Cardiac septum (tissue), 1 donor: Measurements from ENCODE around the gene PTK6. TPM values are rescaled to one million over a fixed set of nuclear protein-coding genes. Genes with fewer than 3 reads are reported as not detected.
"Not testable (repeated sequence)": the region's sequence is repeated elsewhere in the genome, so short reads cannot be mapped to it uniquely, and the experiment has no call there.

ENCODE experiments used
- DNase-seq: peaks from one replicate; pipeline ENCODE4 v3.0.0-alpha.2; 2020; ENCODE audit warnings: low spot score
- intact Hi-C: fragments of 100-400 bp; cut with DNase I; formaldehyde crosslinking; loops from one replicate; pipeline ENCODE4 v1.14.0; 2022
- long read RNA-seq: library from polyadenylated mRNA; unstranded; transcript quantifications from one replicate; pipeline ENCODE4 v2.0.0, GENCODE V29; 2021
- total RNA-seq: library from RNA; stranded (reverse); fragmentation: NEBNext Ultra II Directional; extraction: Animal tissue kit (Norgen Biotek cat#: 25700); gene quantifications from one replicate; pipeline ENCODE4 v1.2.1, GENCODE V29; 2021
- donor health status: DM: no; HTN: no; CAD: no.

The PTK6 gene
- total RNA-seq = not detected
- long read RNA-seq, partial matches to known transcripts = 0 of 1 reads
- long read RNA-seq, other reads (novel, unspliced or antisense) = 1 of 1 reads

DNA sequence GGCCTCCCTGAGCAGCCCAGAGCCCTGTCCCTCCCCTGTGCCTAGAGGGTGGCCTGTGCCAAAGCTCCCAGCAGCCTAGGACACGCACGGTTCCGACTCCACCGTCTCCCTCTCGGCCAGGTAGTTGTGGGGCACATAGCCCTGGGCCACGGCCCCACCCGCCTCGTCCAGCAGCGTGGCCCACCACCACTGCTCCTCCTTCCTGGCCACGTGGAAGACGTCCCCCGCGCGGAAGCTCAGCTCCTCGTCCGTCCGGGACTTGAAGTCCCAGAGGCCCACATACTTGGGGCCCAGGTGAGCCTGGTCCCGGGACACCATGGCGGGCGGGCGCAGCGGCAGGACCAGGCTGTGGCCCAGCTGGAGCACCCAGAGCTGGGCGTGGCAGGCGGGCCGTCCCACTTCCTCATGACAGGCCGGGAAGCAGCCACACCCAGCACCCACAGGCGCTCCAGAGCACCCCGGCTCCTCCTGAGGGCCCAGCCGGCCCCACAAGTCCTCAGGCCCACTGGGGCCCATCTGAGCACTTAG is at the start of gene PTK6:
Gene PTK6 (minus strand): TSS at position 380 of the 528 bp plus-strand sequence. CDS start 62 bp downstream, at position 318.
- DNase-seq = no peak
- intact Hi-C loops = loop anchor here (2.0 to 10.0 kb wide), 4 partner anchors 75 to 585 kb away; partner anchors contain the start of genes ABHD16B and TPD52L2

DNA sequence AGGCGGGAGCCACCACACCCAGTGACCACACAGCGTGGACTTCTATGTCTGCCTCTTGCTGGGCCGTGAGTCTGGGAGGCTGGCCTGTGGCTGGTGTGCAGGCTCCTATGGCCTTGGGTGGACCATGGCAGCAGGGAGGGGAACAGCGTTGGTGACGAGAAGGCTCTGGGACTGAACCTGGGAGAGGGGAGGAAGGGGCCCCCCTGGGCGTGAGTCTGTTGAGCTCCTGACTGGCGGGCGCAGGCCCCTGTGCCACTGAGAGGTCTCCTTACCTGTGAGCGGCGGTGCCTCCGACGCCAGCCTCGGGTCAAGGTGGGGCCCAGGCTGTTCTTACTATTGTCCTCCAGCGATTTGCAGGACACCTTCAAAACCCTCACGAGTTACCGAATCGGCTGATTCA is 49.6 kb upstream of the PTK6 start:
- no peak for DNase-seq
- intact Hi-C loops = no loop called here

DNA sequence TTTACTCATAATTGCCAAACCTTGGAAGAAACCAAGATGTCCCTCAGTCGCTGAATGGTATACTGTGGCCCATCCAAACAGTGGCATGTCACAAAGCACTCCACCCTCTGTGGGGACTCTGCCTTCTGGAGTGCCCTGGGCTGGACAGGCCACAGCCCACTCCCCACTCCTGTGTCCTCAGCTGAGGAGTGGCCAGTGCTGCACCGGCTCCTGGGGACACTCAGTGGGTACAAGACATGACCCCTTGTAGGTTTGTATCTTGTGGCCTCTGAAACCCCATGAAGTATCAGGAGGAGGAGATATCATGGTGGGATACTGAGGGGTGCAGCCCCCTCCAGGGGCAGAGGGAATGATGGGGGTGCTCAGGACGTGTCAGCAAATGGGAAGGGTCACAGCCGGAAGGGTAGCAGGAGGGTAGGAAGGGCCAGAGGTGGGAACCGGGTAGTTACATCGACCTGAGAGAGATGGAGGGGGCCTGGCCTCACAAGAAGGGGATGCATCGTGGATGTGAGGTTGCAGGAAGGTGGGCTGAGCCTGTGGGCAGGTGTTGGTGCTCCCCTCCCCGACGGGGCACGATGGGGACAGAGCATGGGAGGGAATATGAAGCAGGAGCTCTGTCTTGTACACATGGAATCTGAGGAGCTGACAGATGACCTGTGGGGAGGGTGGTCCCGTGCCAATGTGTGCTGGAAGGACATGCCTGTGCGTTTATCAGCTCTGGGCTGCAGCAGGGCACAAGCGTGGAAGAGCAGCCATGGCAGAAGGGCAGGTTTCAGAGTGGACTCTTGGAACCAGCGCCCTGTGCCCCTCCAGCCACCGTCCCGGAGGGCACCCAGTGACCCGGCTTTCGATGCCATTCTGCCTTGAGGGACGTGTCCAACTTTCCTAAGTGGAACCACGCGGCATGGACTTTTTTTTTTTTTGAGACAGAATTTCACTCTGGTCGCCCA is 48.7 kb upstream of the PTK6 start:
- DNase-seq = no peak
- intact Hi-C loops = no loop called here

DNA sequence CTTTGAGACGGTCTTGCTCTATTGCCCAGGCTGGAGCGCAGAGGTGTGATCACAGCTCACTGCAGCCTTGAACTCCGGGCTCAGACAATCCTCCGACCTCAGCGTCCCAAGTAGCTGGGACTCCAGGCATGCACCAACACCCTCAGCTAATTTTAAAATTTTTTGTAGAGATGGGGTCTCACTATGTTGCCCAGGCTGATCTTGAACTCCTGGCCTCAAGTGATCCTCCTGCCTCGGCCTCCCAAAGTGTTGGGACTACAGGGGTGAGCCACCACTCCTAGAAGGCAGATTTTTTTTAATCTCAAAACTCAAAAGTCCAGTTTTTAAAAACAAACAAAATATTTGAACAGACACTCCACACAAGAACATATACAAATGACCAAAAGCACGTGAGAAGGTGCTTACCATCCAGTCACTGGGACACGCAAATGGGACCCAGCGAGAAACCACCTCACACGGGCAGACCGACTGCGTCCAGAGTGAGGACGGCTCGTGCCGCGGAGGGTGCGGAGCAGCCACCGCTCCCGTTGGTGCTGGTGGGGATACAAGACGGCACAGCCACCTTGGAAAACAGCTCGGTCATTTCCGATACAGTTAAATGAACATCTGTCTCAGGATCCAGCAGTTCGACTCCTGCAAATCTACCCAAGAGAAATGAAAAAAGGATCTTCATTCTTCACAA is 45.3 kb upstream of the PTK6 start:
- intact Hi-C loops = no loop called here
- no peak for DNase-seq

DNA sequence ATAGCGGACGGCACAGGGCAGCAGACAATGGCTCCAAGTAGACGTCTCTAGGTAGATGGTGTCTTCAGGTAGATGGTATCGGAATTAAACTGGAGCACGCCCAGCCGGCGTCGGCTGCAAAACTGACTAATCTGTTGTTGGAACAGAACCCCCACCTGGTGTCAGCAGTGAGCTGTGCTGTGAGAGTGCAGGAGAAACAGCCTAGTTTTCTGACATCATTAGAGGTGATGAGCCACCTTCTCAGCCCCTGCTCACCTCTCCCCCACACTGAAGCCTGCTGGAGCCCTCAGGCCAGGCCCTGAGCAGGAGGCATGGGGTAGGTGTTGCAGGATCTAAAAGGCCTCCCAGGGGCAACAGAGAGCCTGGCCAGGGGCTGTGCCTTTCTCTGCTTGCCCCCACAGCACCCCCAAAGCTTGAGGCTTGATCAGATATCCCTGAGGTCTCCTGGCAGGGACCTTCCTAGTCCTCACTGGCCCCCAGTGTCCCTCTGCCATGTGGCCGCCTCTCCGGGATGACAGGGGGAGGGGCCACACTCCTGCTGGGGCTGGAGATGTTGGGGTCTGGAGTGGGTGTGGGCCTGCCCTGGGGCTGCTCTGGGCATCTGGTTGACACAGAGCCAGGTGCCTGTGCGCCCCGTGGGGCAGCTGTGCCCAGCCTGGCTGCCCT is 43.8 kb upstream of the PTK6 start:
- intact Hi-C loops = no loop called here
- DNase-seq = no peak

DNA sequence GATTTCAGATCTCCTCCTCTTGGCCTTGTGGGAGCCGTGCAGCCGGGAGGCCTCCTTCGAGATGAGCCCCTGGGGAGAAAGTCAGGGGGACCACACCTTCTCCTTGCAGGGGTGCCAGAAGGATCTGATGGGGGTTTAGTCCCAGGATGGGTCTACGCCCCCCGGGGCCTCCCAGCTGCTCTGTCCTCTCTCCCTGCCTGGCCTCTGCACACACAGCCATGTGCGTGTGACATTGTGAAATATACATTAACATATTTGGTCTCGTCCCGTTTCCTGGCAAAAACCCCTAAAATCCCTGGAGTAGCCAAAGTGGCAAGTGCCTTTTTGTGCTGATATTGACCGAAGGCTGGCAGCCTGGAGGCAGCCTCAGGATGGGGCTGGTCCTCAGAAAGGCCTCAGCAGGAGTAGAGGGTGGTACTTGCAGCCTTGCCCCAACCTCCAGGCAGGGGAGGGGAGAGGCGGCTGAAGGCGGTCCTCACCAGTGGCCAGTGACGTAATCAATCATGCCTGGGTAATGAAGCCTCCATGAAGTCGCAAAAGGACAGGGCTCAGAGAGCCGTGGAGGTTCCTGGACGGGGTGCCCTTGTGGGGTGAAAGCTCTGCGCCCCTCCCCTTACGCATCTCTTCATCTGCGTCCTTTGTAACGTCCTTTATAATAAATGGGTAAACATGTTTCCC is 42.0 kb upstream of the PTK6 start:
- no peak for DNase-seq
- intact Hi-C loops = no loop called here

DNA sequence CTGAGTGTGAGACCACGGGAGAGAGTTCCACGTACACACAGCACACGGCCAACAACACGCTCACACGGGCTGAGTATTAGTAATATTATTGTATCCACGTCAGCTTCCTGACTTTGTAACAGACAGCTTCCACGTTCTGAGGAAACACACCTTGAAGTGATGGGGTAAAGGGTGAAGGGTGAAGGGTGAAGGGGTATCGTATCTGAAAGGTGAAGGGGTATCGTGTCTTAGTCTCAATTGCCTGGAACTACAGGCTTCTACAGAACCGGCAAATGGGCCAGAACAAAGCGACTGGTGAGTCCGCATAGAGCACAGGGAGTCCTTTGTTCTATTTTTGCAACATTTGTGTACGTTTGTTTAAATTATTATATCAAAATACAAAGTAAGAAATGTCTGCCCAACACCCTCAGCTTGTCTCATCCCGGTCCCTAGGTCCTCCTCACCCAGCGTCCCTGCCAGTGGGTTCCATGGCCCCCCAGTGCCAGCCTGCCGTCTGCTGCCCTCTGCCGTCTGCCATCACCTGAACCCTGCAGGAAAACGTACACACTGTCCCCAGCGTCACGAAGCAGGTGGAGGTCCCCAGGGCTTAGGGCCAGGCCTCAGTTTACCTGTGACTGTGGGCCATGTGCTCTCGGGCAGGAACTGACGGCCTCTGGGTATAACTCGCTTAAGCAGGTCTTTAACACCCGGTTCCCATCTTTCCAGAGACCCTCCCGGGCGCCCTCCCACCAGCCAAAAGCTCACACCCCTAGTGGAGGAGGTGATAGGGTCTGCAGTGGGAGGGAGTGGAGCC is 41.2 kb upstream of the PTK6 start:
- DNase-seq = no peak
- intact Hi-C loops = no loop called here

DNA sequence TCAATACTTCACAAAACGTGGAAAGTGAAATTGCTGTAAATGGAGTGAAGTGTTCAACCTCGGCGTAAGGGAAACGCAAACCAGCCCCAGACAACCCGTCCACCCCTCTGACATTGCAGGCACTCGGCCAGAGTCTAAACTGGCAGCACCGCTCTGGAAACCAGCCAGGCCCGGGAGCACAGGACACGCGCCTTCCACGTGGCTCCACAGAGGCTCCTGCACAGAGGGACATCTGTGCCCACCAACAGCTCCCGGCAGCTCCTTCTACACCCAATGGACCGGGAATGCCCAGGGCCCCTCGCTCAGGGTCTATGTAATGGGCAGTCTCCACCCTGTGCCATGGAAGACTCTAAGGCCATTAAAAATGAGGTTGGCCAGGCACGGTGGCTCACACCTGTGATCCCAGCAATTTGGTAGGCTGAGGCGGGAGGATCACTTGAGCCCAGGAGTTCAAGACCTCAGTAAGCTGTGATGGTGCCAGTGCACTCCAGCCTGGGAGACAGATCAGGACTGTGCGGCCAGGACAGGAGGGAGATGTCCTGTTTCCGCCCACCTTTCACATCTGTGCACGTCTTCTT is 40.2 kb upstream of the PTK6 start:
- intact Hi-C loops = no loop called here
- DNase-seq = no peak

DNA sequence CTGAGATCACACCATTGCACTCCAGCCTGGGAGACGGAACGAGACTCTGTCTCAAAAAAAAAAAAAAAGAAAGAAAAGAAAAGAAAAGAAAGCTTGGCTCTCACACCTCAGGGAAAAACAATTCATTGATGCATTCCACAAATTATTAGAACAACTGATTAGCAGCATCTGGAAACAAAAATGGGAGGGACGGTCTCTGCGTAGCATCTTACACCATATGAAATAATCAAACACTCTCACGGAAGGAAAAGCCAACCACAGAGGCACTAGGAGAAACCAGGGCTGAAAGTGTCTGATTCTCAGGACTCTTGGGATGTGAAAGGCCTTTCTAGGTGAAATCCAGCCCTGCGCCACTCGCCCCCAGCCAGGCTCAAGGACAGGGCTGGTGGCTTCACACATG is 39.1 kb upstream of the PTK6 start:
- intact Hi-C loops = no loop called here
- DNase-seq = no peak

DNA sequence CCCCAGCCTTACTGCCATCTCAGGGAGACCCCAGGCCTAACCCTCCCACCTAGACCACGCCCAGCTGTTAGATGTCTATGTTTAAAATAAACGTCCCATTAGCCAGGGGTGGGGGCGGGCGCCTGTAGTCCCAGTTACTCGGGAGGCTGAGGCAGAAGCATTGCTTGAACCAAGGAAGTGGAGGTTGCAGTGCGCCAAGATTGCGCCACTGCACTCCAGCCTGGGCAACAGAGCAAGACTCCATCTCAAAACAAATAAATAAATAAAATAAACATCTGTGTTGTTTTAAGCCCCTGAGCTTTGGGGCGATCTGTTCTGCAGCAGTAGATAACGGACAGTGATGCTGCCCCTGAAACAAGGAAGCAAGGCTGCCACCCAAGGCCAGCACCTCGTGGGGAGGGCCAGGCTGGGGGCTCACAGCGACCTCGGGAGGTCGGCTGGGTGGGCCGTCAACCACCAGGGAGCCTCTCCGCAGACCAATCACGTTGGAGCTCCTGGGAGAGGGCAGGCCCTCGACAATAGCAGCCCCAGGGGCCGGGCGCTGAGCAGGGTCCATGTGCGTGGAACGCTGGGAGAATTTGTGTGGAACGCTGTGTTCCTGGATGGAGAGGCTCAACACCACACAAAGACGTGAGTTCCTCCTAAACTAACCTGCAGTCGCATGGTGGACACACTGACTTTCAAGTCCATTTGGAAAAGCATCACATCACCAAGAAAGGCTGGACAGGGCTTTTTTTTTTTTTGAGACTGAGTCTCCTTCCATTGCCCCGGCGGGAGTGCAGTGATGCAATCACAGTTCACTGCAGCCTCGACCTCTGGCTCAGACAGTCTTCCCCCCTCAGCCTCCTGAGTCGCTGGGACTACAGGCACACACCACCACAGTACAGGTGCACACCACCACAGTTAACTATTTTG is 37.9 kb upstream of the PTK6 start:
- intact Hi-C loops = no loop called here
- no peak for DNase-seq

DNA sequence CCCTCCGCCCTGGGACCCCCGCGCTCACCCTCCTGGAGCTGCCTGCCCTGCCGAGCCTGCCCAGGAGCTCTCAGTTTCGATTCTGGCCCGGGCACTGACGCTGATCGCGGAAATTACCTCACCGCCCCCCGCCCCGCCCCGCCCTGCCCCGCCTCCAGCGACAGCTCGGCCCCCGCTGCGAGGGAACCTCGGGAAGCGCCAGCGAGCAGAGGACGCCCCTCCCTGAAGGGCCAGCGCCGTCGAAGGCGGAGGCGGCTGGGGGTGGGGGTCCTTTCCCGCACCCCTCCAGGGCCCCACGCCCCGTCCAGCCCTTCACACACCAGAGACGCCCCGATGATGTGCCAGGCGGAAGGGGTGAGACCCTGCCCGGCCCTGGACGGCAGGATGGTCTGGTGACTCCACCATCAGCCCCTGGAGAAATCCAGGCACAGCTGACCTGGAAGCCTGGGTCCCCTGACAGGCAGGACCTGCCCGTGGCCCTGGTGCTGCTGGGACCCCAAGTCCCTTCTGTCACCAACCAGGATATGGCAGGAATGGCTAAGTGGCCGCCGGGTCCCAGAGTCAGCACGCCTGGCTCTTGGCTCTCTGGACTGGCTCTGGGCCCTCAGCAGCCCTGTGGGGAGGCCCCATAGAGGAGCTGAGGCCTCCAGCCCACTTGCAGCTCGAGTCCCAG is 37.1 kb upstream of the PTK6 start, which contains the start of gene HELZ2:
Gene HELZ2 (minus strand): TSS at position 84 of the 673 bp plus-strand sequence. CDS start 1,854 bp downstream, outside the sequence.
- peak; percentile 94 for DNase-seq
- intact Hi-C loops = no loop called here

DNA sequence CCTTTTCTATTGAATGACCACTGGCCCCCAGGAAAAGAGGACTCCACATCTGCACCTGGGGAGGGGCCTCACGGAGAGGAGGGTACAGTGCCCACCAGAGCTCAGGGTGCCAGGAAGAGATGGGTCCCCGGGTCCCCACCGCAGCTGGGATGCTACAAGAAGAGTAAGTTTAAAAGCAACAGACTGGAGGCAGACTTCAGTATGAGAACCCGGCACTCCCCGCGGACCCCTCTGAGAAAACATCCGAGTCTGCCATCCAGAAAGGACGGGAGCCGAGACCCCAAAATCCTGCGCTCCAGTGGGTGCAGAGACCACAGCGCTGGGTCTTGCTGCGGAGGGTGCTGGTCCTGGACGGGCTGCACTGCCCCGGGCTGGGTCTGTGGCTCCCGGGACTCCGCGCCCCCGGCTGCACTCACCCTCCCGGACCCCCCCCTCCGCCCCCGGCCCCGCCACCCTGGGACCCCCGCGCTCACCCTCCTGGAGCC is 36.5 kb upstream of the PTK6 start:
- DNase-seq = no peak
- intact Hi-C loops = no loop called here

DNA sequence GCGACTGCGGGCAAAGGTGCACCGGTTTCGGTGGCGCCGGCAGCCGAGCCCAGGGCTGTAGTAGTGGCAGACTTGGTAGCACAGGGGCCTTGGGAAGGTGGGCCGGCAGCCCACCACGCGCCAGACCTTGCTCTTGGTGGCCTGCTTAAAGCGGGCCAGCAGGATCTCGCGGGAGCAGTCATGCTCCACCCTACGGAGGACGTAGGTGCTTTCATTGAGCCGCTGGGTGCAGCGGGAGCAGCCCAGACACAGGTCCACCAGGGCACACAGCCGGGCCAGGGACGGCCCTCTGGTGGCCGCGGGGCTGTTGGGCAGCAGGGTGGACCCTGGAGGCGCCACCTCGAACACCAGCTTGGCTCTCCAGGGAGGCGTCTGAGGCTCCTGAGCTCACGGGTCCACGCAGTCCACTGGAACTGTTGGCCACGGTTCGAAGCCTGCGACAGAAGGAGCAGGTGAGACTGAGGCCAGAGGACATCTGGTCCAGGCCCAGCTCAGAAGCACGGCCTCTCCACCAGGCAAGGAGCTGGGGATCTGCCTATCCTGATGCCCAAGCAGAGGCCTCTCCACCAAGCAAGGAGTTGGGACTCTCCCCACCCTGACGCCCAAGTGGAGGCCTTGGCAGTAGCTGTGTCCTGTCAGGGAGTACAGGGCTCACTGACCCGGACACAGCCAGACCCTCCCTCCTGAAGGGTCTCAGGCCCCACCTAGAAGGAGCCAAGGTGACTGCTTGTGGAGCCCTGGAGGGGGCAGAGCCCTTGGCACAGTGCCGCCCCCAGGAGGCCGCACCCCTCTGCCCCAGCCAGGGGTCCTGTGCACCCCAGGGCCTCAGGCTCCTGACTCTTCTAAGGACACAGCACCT is 35.8 kb upstream of the PTK6 start:
- intact Hi-C loops = no loop called here
- no peak for DNase-seq

DNA sequence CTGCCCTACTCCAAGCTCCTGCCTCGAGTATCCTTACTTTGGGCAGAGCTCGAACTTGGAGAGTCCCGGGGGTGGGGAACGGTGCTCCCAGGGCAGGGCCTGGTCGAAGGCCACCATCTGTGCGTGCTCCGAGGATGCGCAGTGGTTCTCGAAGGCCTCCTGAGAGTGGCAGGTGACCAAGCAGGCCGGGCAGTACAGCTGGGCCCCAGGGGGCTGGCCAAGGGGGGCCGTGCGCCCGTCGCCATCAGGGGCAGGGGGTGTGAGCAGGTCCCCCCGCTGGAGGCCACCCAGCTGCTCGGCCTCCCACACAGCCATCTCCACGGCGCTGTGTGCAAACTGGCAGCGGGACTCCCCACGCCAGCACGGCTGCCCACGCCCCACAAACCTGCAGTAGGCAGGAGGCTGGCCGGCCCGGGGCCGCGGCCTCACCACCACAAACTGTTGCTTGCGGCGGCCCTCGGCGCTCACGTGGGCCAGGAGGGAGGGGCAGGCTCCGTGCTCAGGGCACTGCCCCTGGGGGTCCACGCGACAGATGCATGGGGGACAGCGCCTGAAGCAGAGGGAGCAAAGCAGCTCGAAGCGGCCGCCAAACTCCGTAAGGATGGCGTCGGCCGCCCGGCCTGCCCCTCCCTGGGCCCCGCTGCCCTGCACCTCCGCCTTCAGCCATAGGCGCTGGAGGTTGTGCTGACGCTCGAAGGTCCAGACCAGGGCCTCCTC is 35.1 kb upstream of the PTK6 start:
- intact Hi-C loops = no loop called here
- DNase-seq = no peak

DNA sequence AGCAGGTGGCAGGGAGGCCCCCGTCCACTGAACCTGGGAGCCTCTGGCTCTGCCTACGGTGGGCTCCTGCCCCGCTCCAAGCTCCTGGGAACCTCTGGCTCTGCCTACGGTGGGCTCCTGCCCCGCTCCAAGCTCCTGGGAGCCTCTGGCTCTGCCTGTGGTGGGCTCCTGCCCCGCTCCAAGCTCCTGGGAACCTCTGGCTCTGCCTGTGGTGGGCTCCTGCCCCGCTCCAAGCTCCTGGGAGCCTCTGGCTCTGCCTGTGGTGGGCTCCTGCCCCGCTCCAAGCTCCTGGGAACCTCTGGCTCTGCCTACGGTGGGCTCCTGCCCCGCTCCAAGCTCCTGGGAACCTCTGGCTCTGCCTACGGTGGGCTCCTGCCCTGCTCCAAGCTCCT is 33.9 kb upstream of the PTK6 start:
- DNase-seq, intact Hi-C loops: not testable (repeated sequence)
